K562 (cell line): ENCODE measurements around the gene ODAD3.

Experiments
- BHLHE40 ChIP-seq: IDR thresholded peaks from 2 replicates; pipeline ENCODE4 v1.6.1; 2011; ENCODE audit warnings: low read length, improper control_type of control experiment
- EP300 ChIP-seq: IDR thresholded peaks from 2 replicates; pipeline ENCODE4 v1.6.1; 2012; ENCODE audit warnings: low read length, improper control_type of control experiment
- FIP1L1 ChIP-seq: fragments of 200-400 bp; formaldehyde crosslinking; IDR thresholded peaks from 2 replicates; pipeline ENCODE4 v1.6.1; 2018; ENCODE audit warnings: mild to moderate bottlenecking, low read depth, low read length; ENCODE audit not compliant: poor library complexity, severe bottlenecking
- NCOA6 ChIP-seq: fragments of 450-650 bp; IDR thresholded peaks from 2 replicates; pipeline ENCODE4 v1.6.1; 2017; ENCODE audit warnings: mild to moderate bottlenecking
- POLR2A ChIP-seq: fragments of 450-650 bp; conservative IDR thresholded peaks from 2 replicates; pipeline ENCODE4 v1.6.1; 2016
- POLR2G ChIP-seq: fragments of 200-400 bp; formaldehyde crosslinking; IDR thresholded peaks from 2 replicates; pipeline ENCODE4 v1.6.1; 2017; ENCODE audit warnings: low read depth, mild to moderate bottlenecking, antibody characterized with exemption, low read length, moderate library complexity
- SMC3 ChIP-seq: conservative IDR thresholded peaks from 2 replicates; pipeline ENCODE4 v1.6.1; 2011; ENCODE audit warnings: low read depth, low read length, improper control_type of control experiment; ENCODE audit not compliant: insufficient read depth
- ZZZ3 ChIP-seq: fragments of 450-650 bp; IDR thresholded peaks from 2 replicates; pipeline ENCODE4 v1.6.1; 2016; ENCODE audit warnings: antibody characterized with exemption, mild to moderate bottlenecking, moderate library complexity
- TF ChIP-seq, protein P1 (sequence below): sonication (generic); formaldehyde crosslinking; IDR thresholded peaks from 2 replicates; pipeline ENCODE4 v1.9.0; 2022; ENCODE audit warnings: mild to moderate bottlenecking, missing genetic modification reagents
- TF ChIP-seq, protein P2 (sequence below): sonication (generic); formaldehyde crosslinking; IDR thresholded peaks from 2 replicates; pipeline ENCODE4 v1.9.0; 2022; ENCODE audit warnings: mild to moderate bottlenecking, missing genetic modification reagents

DNA sequence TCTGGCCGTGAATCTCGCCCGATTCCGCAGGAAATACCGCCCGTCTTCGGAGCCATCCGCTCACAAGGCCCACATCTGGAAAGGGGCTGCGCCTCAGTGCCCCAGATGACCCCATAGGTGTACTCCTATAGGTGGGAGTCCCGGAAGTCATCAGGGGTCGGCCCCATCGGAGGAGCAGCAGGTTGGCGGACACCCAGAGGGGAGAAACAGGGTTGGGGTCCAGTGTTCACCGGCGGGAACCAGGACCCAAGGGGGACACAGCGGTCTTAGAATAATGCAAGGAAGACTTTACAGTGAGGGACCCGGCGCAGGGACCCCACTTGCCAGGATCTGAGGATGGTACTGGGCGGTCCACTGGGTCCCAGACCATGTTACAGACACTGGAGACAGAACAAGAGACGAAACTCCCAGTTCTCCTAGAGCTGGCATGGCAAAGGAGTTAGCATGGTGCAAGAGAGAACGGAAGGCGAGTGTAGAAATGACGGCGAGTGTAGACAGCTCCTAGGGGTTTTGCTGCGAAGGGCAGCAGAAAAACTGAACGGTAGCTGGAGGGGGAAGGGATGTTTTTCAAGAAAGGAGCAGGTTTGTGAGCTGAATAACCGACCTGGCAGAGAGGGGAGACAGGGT is 11.6 kb downstream of the ODAD3 start:
- TF ChIP-seq BHLHE40 (no peak), EP300 (no peak), ZZZ3 (no peak), NCOA6 (no peak), FIP1L1 (no peak), POLR2G (no peak), POLR2A (no peak), SMC3 (no peak)
- TF ChIP-seq, protein P1, sequence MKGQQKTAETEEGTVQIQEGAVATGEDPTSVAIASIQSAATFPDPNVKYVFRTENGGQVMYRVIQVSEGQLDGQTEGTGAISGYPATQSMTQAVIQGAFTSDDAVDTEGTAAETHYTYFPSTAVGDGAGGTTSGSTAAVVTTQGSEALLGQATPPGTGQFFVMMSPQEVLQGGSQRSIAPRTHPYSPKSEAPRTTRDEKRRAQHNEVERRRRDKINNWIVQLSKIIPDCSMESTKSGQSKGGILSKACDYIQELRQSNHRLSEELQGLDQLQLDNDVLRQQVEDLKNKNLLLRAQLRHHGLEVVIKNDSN (CRISPR knock-in tag): no peak
- TF ChIP-seq, protein P2, sequence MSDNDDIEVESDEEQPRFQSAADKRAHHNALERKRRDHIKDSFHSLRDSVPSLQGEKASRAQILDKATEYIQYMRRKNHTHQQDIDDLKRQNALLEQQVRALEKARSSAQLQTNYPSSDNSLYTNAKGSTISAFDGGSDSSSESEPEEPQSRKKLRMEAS (CRISPR knock-in tag): no peak
